OCI-LY3 (cell line): ENCODE measurements around the gene CLTB.

Source experiments
- H2AFZ ChIP-seq: fragments of 200-600, 300-600 bp; shearing (Covaris generic); 2 replicates; pipeline ENCODE4 v1.6.0; 2014; ENCODE audit warnings: antibody characterized with exemption, low read depth, low read length
- H3K27ac ChIP-seq: fragments of 200-600, 300-600 bp; sonication (generic); 2 replicates; pipeline ENCODE4 v1.5.1; 2014; ENCODE audit warnings: mild to moderate bottlenecking, low read length, moderate library complexity, mixed read lengths
- H3K27me3 ChIP-seq: fragments of 200-600, 300-600 bp; sonication (generic); 2 replicates; pipeline ENCODE4 v1.6.1; 2014; ENCODE audit warnings: low read depth, low read length, mixed read lengths
- H3K36me3 ChIP-seq: fragments of 200-600, 300-600 bp; sonication (generic); replicated peaks from 2 replicates; pipeline ENCODE3; 2014; ENCODE audit warnings: low read depth, low read length, mixed read lengths
- H3K4me1 ChIP-seq: fragments of 300-600, 200-600 bp; sonication (generic); 2 replicates; pipeline ENCODE4 v1.6.1; 2014; ENCODE audit warnings: low read length, mixed read lengths
- H3K4me2 ChIP-seq: fragments of 200-600, 300-600 bp; sonication (generic); 2 replicates; pipeline ENCODE4 v1.6.1; 2014; ENCODE audit warnings: low read length, mixed read lengths
- H3K4me3 ChIP-seq: fragments of 300-600, 200-600 bp; sonication (generic); 2 replicates; pipeline ENCODE4 v1.5.1; 2014; ENCODE audit warnings: antibody characterized with exemption, mild to moderate bottlenecking, low read length, moderate library complexity
- H3K79me2 ChIP-seq: fragments of 300-600, 200-600 bp; shearing (Covaris generic); 2 replicates; pipeline ENCODE4 v1.6.1; 2014; ENCODE audit warnings: mild to moderate bottlenecking, low read length, mixed read lengths
- H3K9ac ChIP-seq: fragments of 300-600, 200-600 bp; shearing (Covaris generic); 2 replicates; pipeline ENCODE4 v1.6.0; 2014; ENCODE audit warnings: mild to moderate bottlenecking, low read length, moderate library complexity
- H3K9me3 ChIP-seq: fragments of 200-600, 300-600 bp; shearing (Covaris generic); 2 replicates; pipeline ENCODE4 v1.6.1; 2014; ENCODE audit warnings: low read length, mixed read lengths; ENCODE audit not compliant: insufficient read depth
- H4K20me1 ChIP-seq: fragments of 200-600, 300-600 bp; sonication (generic); 2 replicates; pipeline ENCODE4 v1.6.1; 2016; ENCODE audit warnings: low read length, mixed read lengths; ENCODE audit not compliant: insufficient read depth
- CTCF ChIP-seq: fragments of 200-600, 300-600 bp; sonication (generic); IDR thresholded peaks from 2 replicates; pipeline ENCODE4 v1.5.1; 2014; ENCODE audit warnings: antibody characterized with exemption, low read length, low read depth
- EZH2phosphoT487 ChIP-seq: fragments of 200-600 bp; shearing (Covaris generic); IDR thresholded peaks from 2 replicates; pipeline ENCODE4 v1.6.1; 2018; ENCODE audit warnings: antibody characterized with exemption, mixed run types, low read depth

The CLTB gene

GRCh38 chr5:176432707-176433106, 16.4 kb upstream of the CLTB start:
- Histone ChIP-seq H3K27ac (no peak overlapping the region), H3K4me3 (no peak overlapping the region), H3K9me3 (no peaks in the 10 kb centered on the region), H3K27me3 (no peaks in the 10 kb centered on the region), H3K79me2 (no peaks in the 10 kb centered on the region), H3K4me1 (peaks cover 5% of the 10 kb centered on the region), H4K20me1 (no peaks in the 10 kb centered on the region), H2AFZ (no peak overlapping the region), H3K36me3 (no peaks in the 10 kb centered on the region), H3K9ac (no peak overlapping the region), H3K4me2 (no peak overlapping the region)
- TF ChIP-seq CTCF (no peak), EZH2phosphoT487 (no peak)

GRCh38 chr5:176429972-176430371, 13.6 kb upstream of the CLTB start:
- Histone ChIP-seq H3K9me3 (0 out of 2 replicates have a peak, but pooled peaks cover 3% of the 10 kb centered on the region), H3K27ac (no peak overlapping the region), H3K4me3 (no peak overlapping the region), H2AFZ (no peak overlapping the region), H3K4me1 (no peaks in the 10 kb centered on the region), H3K79me2 (no peaks in the 10 kb centered on the region), H3K9ac (no peak overlapping the region), H3K4me2 (no peak overlapping the region), H3K27me3 (no peaks in the 10 kb centered on the region), H3K36me3 (no peaks in the 10 kb centered on the region), H4K20me1 (no peaks in the 10 kb centered on the region)
- TF ChIP-seq EZH2phosphoT487 (no peak), CTCF (no peak)

GRCh38 chr5:176427971-176428370, 11.6 kb upstream of the CLTB start:
- Histone ChIP-seq H3K4me3 (no peak overlapping the region), H3K9ac (no peak overlapping the region), H3K4me1 (no peaks in the 10 kb centered on the region), H4K20me1 (no peaks in the 10 kb centered on the region), H3K36me3 (no peaks in the 10 kb centered on the region), H3K27ac (no peak overlapping the region), H3K79me2 (no peaks in the 10 kb centered on the region), H2AFZ (no peak overlapping the region), H3K4me2 (no peak overlapping the region), H3K9me3 (0 out of 2 replicates have a peak, but pooled peaks cover 3% of the 10 kb centered on the region), H3K27me3 (no peaks in the 10 kb centered on the region)
- TF ChIP-seq EZH2phosphoT487 (no peak), CTCF (no peak)

- Histone ChIP-seq H2AFZ (no peak overlapping the region), H3K9ac (no peak overlapping the region), H4K20me1 (no peaks in the 10 kb centered on the region), H3K27ac (no peak overlapping the region), H3K4me2 (no peak overlapping the region), H3K4me1 (no peaks in the 10 kb centered on the region), H3K9me3 (0 out of 2 replicates have a peak, but pooled peaks cover 3% of the 10 kb centered on the region), H3K79me2 (no peaks in the 10 kb centered on the region), H3K36me3 (no peaks in the 10 kb centered on the region), H3K27me3 (no peaks in the 10 kb centered on the region), H3K4me3 (no peak overlapping the region)
- no peak for TF ChIP-seq CTCF
- TF ChIP-seq EZH2phosphoT487, result no peak
Measured at GRCh38 chr5:176426876-176427275, 10.5 kb upstream of the CLTB start.
